Hematopoietic multipotent progenitor cell (in vitro differentiated cells): ENCODE measurements around the gene TBC1D9. TPM values are rescaled to one million over a fixed set of nuclear protein-coding genes. Genes with fewer than 3 reads are reported as not detected.
A peak's percentile ranks its signal among the peaks of the same experiment; 100 is the strongest.
"Not testable (repeated sequence)": the region's sequence is repeated elsewhere in the genome, so short reads cannot be mapped to it uniquely, and the experiment has no call there.

Experiments
- DNase-seq, 3 donors: peaks; one replicate each; pipeline ENCODE4 v3.0.0-alpha.2; 2011 to 2015; ENCODE audit warnings: low read depth in 2 of 3, low spot score in 2 of 3
- total RNA-seq: library from RNA; depleted of rRNA; stranded (reverse); fragments of >200 nt; gene quantifications from one replicate; pipeline ENCODE4 v1.2.3, GENCODE V29; 2012

Gene TBC1D9
- total RNA-seq, 1 donor = 0.54 TPM

- DNase-seq = no peak
Measured at GRCh38 chr4:140754918-140755773, 1.0 kb downstream of the TBC1D9 start.

- DNase-seq = no peak
Measured at GRCh38 chr4:140753329-140753728, 2.9 kb downstream of the TBC1D9 start.

- DNase-seq = no peak
Measured at GRCh38 chr4:140752291-140753068, 3.7 kb downstream of the TBC1D9 start.

DNA sequence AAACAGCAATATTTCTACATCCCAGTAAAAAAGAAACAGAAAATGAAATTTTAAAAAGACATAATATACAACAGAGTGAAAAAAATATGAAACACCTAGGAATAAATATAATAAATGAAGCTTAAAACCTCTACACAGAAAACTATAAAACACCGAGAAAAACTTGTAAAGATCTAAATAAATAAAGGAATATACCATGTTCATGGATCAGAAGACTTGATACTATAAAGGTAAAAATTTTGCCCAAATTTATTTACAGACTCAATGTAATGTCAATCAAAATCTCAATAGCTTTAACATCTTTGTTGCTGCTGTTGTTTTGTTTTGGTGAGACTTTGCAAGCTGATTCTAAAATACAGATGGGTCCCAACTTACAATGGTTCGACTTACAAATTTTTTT lies 5.7 kb downstream of the TBC1D9 start:
- no peak for DNase-seq

GRCh38 chr4:140748171-140748570 lies 8.0 kb downstream of the TBC1D9 start:
- no peak for DNase-seq

- DNase-seq = not testable (repeated sequence)
Measured at GRCh38 chr4:140746546-140746945, 9.6 kb downstream of the TBC1D9 start.

- no peak for DNase-seq
Measured at GRCh38 chr4:140744421-140744820, 11.8 kb downstream of the TBC1D9 start.

DNA sequence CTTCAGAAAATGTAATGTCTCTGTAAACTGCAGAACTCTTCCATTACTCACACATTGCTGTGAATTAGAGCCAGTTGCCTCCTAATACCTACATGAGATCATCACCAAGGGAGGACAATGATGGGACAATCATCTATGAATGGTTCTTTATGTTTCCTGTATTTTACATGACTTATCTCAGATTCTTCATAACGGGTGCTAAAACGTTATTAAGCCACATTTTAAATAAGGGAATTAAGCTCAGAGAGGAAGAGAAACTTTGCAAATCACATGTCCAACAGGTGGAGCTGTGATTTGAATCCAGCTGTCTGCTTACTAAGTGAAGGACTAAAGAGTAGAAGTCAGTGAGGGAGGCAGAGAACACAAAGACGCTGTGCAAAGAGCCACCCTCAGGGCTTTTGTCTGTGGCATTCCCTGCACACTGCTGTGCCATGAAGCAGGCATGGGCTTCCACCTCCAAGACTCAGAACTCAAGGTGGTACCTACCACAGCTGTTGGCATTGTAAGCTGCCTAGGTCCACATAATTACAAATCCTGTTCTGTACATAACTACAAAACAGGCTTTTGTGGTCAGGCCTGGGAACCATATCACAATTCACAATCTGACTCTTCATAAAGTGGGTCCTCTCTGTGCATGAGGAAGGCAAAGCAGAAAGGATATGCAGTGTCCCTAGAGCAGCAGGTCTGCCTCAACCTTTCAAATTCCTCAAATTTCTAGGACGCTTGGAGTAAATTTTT lies 12.8 kb downstream of the TBC1D9 start:
- DNase-seq = peak in 2 of 3 donors; percentile 24 to 55

DNA sequence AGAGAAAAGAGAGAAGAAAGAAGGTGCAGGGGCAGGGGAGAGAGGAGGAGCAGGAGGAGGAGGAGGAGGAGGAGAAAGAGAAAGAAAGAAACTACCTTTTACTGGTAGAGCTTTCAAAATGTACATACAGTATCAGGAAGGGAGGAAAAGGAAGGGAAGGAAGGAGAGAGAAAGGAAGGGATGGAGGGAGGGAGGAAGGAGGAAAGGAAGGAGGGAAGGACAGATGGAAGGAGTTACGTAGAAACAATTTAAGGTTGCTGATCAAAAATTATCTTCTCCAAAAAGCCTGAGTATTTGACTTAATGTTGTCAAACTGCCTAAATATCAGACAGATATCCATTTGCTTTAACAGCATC lies 13.4 kb downstream of the TBC1D9 start:
- no peak for DNase-seq

- DNase-seq = no peak
Measured at GRCh38 chr4:140740906-140741670, 15.1 kb downstream of the TBC1D9 start.

DNA sequence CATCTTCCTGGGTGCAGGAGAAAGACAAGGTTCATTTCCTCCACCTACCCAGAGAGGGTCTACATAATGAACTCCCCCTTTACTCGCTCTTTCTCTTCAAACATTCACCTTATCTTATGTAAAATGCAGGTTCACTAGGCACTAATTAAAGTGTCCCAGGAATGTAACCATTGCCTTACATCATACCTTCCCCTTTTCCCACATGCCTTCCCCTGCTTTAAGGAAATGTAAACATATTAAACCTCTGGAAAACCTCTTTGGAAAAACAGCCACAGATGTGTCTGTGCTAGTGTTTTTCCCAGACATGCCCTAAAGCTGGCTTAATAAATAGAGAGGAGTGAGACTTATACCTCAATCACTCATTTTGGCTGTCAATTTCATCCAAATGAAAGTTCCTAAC lies 15.8 kb downstream of the TBC1D9 start:
- DNase-seq = no peak

DNA sequence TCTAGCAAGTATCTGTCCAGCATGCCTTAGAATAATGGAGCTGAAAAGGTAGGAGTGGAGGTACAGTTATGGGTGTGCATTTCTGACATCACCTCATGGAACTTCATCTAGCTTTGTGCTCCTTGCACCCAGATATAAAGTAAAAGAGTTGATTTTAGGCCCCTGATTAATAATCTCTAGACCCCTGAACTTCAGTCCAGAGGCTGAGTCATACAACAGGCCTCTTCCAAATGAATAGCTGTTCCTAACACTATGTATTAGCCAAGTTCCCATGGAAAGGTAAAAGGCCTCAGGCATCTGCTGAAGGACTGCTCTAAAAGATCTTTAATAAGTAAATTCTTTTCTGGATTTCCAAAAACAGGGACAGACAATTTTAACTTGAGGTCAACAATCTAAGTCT lies 16.2 kb downstream of the TBC1D9 start:
- no peak for DNase-seq

DNA sequence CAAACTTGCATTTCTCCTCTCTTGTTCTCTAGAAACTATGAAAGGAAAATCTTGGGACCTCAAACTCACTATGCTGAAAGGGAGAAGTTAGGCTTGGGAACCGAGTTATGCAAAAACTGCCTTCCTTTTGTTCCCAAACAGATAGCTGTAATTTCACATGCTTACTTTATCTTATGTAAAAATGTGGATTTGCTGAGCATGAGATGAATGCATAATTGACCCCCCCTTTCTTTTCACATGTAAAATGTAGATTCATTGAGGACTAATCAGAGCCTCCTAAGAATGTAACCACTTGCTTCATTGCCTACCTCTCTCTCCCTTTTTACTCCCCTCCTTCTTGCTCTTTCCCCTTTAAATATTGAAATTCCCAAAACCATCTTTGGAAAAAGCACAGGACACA lies 18.0 kb downstream of the TBC1D9 start:
- no peak for DNase-seq

GRCh38 chr4:140736669-140737343 lies 19.4 kb downstream of the TBC1D9 start:
- DNase-seq = no peak

DNA sequence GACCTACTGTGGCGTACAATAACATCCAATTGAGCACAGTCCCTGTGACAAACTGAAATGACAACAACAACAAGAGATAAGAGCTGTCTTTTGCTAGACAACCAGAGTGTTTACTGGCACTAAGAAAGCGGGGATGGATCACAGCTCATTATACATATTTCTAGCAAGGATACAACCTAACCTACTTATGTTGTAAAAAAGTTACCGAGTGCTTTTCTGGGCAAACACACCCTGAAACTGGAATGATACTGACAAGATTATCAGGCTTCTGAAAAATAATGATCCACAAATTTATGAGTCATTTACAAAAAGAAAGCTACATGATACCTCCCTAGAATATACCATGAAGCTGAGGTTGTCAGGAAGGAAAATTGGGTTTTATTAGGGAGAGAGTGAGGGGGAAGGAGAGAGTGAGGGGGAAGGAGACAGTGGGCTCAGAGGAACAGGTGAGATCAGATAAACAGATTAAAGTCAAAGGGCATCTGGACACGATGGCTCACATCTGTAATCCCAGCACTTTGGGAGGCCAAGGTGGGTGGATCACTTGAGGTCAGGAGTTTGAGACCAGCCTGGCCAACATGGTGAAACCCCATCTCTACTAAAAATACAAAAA lies 20.3 kb downstream of the TBC1D9 start:
- no peak for DNase-seq

DNA sequence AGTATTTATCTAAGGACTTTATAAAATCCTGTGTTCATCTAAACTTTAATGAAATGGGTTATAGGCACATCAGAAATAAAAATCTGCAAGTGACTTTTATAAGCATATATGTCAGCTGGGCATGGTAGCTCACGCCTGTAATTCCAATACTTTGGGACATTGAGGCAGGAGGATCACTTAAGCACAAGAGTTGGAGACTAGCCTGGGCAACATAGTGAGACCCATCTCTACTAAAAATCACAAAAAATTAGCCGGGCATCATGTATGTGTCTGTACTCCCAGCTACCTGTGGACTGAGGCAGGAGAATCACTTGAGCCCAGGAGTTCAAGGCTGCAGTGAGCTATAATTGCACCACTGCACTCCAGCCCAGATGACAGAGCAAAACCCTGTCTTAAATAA lies 20.9 kb downstream of the TBC1D9 start:
- no peak for DNase-seq

- no peak for DNase-seq
Measured at GRCh38 chr4:140732780-140733179, 23.4 kb downstream of the TBC1D9 start.

DNA sequence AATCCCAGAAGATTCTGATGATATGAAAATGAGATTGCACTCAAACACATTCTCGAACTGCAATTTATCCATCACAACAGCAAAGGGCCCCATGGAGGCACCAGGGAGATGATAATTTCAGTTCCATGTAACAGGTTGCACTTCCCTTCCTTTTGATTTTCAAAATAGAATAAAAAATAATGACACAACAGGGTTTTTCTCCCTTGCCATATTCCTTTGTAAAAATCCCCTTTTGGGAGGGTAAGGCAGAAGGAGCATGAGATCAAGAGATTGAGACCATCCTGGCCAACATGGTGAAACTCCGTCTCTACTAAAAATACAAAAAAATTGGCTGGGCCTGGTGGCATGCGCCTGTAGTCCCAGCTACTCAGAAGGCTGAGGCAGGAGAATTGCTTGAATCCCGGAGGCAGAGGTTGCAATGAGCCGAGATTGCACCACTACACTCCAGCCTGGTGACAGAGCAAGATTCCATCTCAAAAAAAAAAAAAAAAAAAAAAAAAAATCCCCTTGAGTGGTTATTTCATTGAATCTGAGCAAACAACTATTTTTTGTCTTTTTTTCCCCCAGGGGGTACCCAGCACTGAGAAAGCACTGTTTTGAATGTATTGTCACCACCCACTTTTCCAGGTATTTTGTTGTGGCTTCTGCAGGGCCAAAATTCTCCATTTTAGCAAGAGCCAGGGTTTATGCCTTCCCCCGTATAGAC lies 26.7 kb downstream of the TBC1D9 start:
- DNase-seq = no peak
